Upper lobe of left lung (tissue), 4 donors: Measurements from ENCODE around the gene LNX2.

Experiments
- POLR2A ChIP-seq, 4 donors: fragments of 450-650 bp; IDR thresholded peaks; one replicate each; pipeline ENCODE4 v1.5.1; 2016 to 2017; ENCODE audit warnings: antibody characterized with exemption in 4 of 4, mild to moderate bottlenecking in 2 of 4
- POLR2AphosphoS5 ChIP-seq, 2 donors: sonication (generic); formaldehyde crosslinking; IDR thresholded peaks; one replicate each; pipeline ENCODE4 v1.5.1; 2017; ENCODE audit warnings: antibody characterized with exemption in 2 of 2
- TF ChIP-seq, protein P1 (sequence below), 6 experiments: fragments of 450-650 bp in 4 of 6; fragments of 200-600 bp in 2 of 6; sonication (generic) in 2 of 6; IDR thresholded peaks; one replicate each; pipeline ENCODE4 v1.5.1; 2016 to 2019; ENCODE audit warnings: antibody characterized with exemption in 6 of 6

DNA sequence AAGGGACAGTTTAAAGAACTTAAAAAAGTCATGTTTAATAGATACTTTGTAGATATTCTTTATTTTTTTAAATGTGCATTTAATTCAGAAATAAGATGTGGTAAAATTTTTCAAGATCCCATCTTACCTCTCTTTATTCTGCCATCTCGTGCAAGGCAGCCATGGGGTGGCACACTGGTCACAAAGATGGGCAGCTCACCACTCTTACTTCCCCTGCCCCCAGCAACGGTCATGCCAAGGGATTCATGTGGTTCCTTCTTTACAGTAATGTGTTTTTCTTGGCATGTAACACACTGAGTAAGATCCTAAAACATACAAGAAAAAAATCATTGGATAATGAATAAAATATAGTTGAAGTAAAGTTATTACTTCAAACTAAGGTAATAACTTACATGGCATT is 64.2 kb downstream of the LNX2 start:
- TF ChIP-seq, protein P1, sequence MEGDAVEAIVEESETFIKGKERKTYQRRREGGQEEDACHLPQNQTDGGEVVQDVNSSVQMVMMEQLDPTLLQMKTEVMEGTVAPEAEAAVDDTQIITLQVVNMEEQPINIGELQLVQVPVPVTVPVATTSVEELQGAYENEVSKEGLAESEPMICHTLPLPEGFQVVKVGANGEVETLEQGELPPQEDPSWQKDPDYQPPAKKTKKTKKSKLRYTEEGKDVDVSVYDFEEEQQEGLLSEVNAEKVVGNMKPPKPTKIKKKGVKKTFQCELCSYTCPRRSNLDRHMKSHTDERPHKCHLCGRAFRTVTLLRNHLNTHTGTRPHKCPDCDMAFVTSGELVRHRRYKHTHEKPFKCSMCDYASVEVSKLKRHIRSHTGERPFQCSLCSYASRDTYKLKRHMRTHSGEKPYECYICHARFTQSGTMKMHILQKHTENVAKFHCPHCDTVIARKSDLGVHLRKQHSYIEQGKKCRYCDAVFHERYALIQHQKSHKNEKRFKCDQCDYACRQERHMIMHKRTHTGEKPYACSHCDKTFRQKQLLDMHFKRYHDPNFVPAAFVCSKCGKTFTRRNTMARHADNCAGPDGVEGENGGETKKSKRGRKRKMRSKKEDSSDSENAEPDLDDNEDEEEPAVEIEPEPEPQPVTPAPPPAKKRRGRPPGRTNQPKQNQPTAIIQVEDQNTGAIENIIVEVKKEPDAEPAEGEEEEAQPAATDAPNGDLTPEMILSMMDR (IDR thresholded peaks at IDR 0.05): no peak
- no peak for TF ChIP-seq POLR2A (IDR thresholded peaks at IDR 0.05)
- no peak for TF ChIP-seq POLR2AphosphoS5 (IDR thresholded peaks at IDR 0.05)
